GM18526 (cell line): Measurements from ENCODE around the gene RSPRY1.

ENCODE experiments used
- POLR2A ChIP-seq: IDR thresholded peaks from 3 replicates; pipeline ENCODE4 v1.6.1; 2011; ENCODE audit not compliant: insufficient read length; ENCODE audit errors: extremely low read depth

Gene RSPRY1

GRCh38 chr16:57283214-57283958 is 97.3 kb downstream of the RSPRY1 start:
- TF ChIP-seq POLR2A = no peak

GRCh38 chr16:57283959-57284208 is 97.8 kb downstream of the RSPRY1 start:
- TF ChIP-seq POLR2A = no peak

- TF ChIP-seq POLR2A = no peak
Observed at GRCh38 chr16:57284209-57284951, 98.3 kb downstream of the RSPRY1 start, which contains the start of gene PLLP. Gene PLLP (minus strand): TSS chr16:57284672. CDS start chr16:57284540, 132 bp downstream.

GRCh38 chr16:57284952-57285363 is 98.8 kb downstream of the RSPRY1 start:
- TF ChIP-seq POLR2A = no peak

GRCh38 chr16:57285379-57285778 is 99.2 kb downstream of the RSPRY1 start:
- no peak for TF ChIP-seq POLR2A

- TF ChIP-seq POLR2A = no peak
Observed at GRCh38 chr16:57289391-57290257, 103.5 kb downstream of the RSPRY1 start.
